IPS DF 4.7 (cell line): ENCODE data around the gene SLC28A3.

Source experiments
- DNase-seq: peaks from one replicate; pipeline ENCODE4 v3.0.0-alpha.2; 2013; ENCODE audit warnings: low spot score; ENCODE audit errors: extremely low read depth

Gene SLC28A3

DNA sequence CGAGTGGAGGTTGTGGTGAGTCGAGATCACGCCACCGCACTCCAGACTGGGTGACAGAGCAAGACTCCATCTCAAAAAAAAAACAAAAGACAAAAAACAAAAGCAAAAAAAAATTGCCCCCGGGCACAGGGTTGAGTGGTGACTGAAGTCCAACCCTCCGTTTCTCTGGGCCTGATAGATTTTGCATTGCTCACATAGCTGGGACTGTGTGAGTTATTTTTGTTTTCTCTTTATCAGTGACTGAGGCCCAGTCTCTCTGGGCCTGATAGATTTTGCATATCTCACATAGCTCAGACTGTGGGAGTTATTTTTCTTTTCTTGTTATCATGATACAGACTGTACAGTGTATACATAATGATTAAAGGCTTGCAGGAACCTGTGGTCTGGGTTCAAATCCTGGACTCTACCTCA lies 2.6 kb upstream of the SLC28A3 start:
- no peak for DNase-seq

DNA sequence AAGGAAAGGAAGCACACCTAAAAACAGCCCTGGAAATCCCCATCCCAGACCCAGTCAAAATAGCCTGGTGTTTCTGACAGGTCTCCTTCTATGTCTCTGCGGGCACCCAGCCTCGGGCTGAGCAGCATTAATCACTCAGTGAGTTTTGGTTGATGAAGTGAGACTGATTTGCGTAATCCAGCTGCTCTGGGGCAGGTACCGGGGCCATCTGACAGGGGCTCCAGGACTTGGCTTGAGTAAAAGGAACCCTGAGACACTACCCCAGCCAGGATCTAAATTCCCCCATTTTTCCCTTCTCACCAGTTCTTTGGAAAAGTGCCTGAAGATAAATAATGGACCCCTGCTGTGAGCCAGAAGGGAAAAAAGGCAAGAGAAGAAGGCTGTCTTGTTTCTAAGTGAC lies 596 bp downstream of the SLC28A3 start:
- no peak for DNase-seq

DNA sequence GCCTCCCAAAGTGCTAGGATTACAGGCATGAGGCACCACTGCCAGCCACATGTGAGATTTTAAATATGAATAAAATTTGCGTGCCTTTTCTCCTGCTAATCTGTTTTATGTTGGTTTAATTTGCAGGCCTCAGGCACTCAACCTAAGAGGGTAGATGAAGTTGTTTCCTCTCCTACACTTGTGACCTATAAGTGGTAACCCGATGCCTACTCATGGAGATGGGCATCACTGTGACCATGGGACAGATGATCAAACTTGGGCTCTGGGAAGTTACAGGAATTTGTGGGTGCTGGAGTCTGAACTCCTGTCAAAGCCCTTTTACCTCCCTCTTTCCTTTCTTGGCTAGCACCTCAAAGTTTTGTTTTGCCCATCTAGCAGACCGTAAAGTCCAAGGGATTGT lies 1.1 kb downstream of the SLC28A3 start:
- DNase-seq, result no peak

DNA sequence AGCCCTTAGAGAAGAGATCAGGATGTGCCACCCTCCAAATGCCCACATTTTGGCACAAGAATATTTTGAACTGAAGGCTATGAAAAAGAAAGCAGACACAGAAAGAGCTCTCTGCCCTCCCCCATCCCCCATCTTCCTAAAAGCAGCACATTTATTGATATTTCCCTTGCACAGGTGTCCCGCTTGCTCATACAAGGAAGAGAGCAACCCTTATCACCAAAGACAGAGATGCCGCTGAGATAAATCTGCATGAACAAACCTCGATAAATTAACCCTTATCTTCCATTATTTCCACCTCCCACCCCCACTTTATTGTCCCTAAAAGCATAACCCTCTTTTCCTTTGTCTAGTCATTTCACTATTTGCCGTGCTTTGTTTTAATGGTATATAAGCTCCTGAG lies 1.8 kb downstream of the SLC28A3 start:
- DNase-seq, result no peak

DNA sequence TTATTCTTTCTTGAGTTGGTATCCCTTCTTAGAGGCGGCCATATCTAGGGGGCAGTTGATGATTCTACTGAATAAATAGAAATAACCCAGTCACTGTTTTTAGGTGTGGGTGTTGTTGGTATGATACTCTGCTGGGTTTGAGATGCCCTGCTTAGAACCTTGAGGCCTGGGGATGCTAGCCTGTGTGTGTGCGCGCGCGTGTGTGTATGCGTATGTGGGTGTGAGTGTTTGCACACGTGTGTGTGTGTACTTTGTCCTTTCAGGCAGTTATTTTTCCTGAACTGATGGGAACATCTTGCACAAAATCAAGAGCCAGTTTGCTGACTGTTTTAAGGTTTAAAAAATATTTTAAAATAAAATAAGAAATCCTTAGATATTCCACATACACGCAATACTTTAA lies 3.3 kb downstream of the SLC28A3 start:
- no peak for DNase-seq

DNA sequence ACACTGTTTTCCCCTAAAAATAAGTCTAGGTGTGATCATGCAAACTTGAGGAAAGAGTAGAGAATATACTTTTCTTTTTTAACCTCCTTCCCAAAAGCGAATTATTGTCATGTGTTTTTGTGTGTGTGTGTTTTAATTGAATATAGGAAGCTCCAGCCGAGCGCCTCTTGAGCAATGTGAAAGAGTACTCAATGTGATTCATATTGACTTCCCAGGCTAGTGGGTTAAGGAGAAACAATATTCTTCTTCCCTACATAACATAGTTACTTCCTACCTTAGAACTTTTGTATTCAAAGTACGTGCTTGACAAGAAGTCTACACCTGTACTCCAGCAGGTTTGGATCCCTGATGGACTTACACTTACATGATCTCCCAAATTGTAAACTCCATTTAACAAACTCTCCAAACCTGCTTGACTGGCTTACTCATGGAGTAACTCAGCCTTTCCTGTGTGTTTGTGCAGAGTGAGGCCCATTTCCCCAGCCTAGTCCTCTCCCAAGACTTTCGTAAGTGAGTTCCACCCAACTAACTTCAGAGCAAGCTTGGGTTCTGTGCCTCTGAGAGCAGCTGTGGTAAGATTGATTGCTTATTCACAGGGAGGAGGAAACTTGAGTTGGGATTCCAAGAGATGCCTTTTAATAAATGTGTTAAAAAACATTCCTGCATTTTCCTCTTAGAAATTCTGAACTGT lies 9.3 kb downstream of the SLC28A3 start:
- no peak for DNase-seq

DNA sequence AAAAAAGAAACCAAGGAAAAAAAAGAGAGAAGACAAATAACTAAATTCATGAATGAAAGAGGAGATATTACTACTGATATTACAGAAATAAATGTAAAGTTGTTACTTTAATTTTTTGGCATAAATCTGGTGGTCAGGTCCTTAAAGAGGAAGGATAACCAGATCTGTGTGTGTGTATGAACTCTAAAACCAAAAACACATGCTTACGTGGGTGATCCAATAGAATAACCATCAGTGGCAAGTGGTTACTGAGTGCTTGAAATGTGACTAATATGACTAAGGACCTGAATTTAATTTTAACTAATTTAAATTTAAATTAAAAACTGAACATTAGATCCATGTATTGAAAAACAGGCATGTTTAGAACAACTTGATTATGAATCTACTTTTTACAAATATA lies 10.3 kb downstream of the SLC28A3 start:
- no peak for DNase-seq

DNA sequence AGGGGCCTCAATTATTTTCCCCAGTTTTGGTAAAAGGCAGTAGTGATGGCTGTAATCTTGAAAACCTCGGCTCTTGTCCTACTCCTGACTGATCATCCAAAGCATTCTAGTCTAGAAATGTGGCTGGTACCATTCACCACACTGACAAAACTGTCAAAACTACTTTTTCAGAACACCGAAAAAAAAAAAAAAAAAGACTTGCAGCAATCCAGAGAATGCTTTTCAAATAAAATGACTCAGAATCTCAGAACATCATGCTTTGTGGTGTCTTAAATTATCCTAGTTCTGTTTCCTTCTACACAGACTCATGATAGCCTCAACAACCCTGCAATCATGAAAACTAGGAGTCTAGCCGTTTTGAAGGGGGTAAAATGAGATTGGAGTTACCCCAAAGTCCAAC lies 13.4 kb downstream of the SLC28A3 start:
- no peak for DNase-seq

DNA sequence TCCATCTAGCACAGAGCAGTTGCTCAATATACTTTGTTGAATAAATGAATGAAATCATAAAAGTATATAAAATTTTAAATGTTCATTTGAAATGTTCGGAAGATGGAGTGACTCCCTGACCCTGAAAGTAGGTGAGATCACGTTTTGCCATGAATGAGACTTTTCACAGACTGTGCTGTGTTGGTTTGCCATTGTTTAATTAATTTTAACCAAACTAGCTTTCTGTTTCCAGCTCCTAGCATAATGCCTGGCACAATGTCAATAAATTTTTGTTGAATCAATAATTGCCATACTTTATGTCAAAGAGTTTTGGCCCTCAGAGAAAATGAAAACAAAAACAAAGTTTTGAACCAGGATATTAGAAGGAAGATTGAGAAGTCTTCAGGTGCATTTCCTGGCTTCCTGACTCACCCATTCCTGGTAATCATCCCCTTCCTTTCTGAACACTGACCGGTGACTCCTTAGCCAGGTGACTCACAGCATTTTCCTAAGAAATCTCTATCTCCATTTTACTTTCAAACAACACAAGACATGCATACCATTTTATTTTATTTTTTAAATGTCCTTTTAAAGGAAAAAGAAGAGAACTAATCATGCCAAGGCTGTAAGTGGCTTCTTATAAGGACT lies 15.1 kb downstream of the SLC28A3 start:
- no peak for DNase-seq

DNA sequence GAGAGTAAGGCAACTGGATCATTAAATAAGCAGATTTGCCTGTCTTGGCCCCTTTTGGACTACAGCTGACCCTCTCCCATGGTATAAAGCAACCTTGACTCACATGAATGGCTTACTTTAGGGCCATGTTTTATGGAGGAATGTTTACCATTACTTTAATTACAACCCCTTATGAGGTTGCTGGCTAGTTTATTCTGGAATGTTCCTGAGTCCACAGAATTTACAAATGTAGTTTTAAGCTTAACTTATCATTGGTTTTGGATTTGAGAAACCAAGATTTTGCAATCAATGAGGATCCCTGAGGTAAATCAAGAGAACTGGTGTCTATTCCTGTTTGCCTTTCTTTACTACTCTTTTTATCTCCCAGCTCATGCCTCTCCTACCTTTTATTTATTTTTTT lies 15.7 kb downstream of the SLC28A3 start:
- no peak for DNase-seq

DNA sequence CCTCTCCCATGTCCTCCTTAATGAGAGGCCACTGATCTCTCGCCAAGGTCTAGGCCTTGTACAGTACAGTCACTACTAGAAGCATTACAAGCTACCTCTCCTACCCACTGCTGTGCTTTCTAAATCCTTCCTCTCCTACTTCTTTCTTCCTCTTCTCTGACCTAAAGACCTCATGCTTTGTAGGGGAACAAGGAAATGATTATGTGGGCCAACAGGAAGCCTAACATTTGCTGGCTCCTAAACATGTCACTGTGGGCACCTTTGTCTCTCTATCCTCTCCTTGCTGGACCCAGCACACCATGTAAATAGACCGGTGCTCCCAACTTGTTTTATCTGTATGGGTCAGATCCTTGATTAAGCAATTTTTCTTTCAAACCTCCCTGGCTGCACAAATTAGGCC lies 16.7 kb downstream of the SLC28A3 start:
- no peak for DNase-seq

DNA sequence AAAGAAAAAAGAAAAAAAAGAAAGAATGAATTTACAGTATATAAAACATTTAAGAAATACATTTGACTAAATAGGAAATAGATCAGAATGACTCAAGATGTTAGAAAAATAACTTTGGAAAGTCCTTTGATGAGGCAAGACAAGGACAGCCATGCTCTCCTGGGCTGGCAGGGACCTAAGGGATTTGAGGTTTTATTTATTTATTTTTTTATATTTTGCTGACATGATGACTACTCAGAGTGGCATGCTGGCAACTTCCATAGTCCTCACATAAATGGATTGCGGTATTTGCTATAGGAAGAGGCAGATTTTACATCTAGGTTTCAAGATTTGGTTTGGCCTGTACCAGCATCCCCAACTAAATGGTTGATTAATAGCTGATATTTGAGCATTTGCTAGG lies 17.7 kb downstream of the SLC28A3 start:
- no peak for DNase-seq

DNA sequence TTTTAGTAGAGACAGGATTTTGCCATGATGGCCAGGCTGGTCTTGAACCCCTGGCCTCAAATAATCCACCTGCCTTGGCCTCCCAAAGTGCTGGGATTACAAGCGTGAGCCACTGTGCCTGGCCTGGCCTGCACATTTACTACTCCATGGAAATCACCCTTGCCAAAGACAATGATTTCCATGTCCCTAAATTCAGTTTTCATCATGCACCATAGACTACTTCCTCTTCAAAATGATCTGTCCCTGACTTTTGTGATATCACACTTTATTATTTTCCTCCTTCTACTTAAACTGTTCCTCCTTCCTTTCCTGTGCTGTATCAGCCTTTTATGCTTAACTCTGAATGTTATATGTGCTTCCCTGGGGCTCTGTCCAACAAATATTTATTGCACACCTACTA lies 20.3 kb downstream of the SLC28A3 start:
- DNase-seq, result no peak

DNA sequence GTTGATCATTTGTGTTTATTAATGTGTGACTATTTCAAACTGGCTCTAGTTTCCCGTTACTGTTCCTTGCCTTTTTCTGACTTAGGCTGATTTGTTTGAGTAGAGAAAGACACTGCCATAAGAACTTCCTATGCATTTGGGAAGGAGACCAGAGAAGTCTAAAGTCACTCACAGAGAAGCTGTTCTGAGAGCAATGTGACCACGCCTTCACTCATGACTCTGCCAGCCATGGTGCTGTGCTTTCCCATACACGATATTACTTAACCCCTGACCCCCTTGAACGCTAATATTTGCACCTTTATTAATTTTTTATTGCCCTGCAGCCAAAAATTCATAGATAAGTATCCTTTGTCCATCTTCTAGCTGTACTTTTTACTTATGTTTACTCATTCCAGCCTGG lies 20.9 kb downstream of the SLC28A3 start:
- DNase-seq, result no peak

DNA sequence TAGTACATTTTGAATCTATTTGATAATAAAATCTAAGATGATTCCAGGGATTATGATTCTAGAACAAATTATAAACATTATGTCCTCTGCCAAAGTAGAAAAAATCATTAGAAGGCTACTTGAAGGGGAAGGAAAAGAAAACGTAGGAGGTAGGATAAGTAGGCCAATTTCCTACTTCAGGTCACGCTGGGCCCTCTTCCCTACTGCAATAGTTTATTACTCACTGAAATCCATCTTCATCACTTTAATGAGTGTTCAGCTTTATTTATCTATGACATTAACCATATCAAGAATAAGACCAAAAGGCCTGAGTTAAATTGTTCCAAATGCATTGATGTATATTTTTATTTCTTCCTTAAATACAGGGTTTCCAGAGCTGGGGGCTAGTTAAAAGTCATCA lies 21.6 kb downstream of the SLC28A3 start:
- no peak for DNase-seq

DNA sequence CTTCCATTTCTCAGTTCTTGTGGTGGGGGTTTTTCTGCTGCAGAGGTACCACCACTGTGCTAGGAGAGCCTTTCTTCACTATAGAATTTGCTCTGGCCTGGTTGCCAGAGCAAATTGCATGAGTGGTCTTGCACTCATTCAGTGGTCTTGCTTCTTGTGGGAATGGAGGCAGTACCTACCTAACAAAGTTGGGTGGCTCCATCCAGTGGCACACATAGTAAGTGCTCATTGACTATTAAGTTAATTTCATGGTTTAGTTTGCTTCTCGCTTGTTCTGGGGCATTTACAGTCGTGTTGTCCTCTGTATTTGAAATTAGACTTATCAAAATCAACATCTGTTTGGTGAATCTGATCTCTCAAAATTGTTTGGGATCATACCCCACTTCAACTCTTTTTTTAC lies 23.0 kb downstream of the SLC28A3 start:
- no peak for DNase-seq

DNA sequence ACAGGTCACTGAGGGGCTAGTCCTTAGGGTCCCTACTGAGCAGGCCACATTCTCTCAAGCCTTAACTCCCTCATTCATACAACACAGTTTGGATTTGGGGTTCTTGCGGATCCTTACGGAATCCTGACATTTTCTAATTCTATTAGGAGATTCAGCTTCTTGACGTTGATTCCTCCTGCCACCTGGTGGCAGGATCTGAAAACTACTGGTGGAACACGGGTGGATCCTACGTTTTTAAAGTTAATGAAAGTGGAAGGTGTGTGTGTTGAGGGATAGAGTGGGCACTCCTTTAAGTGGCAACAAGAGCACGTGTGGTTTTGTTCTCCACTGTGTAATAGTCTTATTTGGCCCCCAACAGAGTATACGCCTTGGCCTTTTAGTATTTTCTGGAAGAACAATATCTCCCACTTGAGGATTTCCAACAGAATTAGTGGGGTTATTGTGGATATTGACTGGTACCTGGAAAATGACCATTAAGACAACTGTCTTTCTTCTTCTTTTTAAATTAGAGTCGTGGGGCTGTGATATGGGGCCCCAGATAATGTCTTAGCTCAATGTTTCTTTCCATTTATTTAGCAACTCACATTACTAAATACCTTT lies 25.2 kb downstream of the SLC28A3 start:
- DNase-seq, result no peak

DNA sequence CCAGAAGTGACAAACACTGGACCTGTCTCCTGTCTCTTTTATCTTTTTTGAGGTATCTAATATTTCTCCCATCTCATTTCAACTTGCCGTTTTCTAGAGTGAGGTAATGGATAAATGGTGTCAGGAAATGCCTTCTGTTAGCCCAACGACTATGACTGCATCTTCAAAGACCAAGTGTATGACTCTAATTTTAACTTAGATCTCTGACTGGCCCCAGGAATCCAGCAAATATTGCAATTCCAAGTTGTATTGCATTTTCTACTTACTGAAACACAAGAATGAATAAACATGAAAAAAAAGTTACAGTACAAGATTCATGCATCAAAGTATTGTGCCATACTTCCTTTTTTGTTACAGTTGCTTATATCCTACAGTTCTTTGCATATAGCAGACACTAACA lies 26.3 kb downstream of the SLC28A3 start:
- DNase-seq, result no peak

DNA sequence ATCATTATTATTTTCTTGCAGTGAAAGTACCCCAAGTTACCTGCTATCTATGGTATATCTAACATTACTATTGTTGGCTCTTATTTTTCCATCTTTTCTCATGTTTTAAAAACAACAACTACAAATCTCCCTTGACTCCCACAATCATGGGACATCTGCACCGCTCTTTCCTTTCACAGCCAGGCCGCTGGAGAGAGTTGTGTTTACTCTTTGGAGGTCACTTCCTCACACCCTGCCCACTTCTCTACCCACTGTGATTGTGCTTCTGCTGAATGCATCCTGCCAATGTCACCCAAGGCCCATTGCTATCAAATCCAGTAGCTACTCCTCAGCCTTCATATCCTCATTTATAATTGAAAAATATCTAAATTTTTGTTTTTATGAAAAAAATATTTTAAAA lies 29.7 kb downstream of the SLC28A3 start:
- DNase-seq, result no peak

DNA sequence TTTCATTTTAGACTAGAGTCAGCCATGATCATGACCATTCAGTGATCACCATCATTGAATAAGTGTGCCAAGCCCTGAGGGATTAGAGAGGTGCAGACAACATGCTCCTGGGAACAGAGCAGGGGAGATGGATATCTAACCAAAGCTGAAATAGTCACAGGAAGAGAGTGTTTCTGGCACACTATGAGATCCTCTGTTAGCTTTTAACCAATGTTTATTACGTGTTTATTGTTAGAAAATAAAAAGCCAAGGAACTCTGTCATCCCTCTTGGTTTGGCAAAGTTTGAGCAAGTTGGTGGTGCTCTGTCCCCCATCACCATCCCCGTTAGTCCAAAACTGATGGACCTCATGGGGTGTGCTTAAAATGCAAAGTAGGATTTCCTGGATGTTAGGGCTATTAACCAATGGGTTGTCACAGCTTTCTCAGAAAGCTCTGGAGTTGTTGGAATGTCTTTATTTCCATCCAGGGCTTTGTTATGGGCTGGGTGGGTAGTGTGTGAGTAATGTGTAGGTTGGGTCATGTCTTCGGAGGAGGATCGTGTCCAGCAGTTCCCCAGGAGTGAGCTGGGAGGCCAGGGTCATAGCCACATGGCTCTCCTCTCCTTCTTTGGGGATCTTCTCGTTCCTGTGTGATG lies 34.9 kb downstream of the SLC28A3 start:
- DNase-seq, result no peak

DNA sequence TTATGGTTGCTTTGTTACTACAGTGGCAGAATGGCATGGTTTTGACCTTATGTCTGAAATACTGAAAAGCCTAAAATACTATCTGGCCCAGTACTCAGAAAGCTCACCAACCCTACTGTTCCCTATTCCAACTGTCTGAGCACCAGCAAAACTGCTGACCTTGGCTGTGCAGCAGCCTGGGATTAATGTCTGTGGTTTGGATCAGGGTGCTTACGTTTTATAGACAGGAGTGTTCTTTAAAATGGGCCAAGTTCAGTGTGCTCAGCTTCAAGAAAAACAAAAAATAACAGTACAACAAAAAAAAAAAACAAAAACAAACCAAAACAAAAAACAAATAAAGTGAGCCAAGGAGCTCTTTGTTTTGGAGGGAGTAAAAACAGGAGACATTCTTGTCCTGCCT lies 36.4 kb downstream of the SLC28A3 start:
- no peak for DNase-seq

DNA sequence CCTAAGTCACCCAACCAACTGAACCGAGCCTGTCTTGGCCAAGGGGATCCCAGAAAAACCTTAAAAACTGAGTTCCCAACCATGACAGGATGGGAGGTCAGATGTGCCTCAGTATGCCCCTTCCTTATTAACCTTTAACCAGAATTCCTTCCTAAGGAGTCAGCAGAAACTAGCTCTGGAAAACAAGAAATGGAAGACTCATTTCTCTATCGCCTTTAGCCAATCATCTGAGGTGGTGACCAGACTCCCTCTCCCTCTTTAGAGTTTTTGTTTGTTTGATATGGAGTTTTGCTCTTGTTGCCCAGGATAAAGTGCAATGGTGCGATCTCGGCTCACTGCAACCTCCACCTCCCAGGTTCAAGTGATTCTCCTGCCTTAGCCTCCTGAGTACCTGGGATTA lies 37.5 kb downstream of the SLC28A3 start:
- DNase-seq, result no peak

DNA sequence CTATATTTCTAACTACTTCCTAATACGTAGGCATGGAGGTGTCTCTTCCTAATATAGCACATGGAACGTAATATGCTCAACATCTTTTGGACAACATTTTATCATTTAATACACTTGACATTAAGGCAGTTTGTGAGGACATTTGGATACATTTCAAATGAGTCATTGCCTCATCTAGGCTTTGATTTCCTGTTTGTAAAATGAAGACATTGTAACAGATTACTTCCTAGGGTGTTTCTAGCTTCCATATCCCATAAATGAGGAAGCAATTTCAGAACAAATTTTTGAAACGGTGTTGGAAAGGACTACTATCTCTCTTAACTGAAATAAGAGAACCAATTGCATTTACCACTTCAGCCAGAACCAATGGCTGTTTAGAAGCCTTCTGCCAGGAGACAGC lies 38.7 kb downstream of the SLC28A3 start:
- DNase-seq, result no peak
